MM.1S (cell line): ENCODE data around the gene WFIKKN2.

Experiments used
- DNase-seq: peaks from one replicate; pipeline ENCODE4 v3.0.0-alpha.2; 2015
- H2AFZ ChIP-seq: fragments of 300-600 bp; sonication (generic); 2 replicates; pipeline ENCODE4 v1.6.0; 2016; ENCODE audit warnings: antibody characterized with exemption, low read length
- H3F3A ChIP-seq: fragments of 300-600 bp; sonication (generic); 2 replicates; pipeline ENCODE4 v1.6.1; 2016; ENCODE audit warnings: mild to moderate bottlenecking, antibody characterized with exemption, low read length, moderate library complexity, mixed read lengths; ENCODE audit not compliant: insufficient read depth
- H3K27ac ChIP-seq: fragments of 300-600 bp; sonication (generic); 2 replicates; pipeline ENCODE4 v1.5.1; 2016; ENCODE audit warnings: mild to moderate bottlenecking, low read length
- H3K27me3 ChIP-seq: fragments of 300-600 bp; sonication (generic); replicated peaks from 2 replicates; pipeline ENCODE4 v1.6.0; 2016; ENCODE audit warnings: low read length; ENCODE audit not compliant: insufficient read depth
- H3K36me3 ChIP-seq: fragments of 300-600 bp; sonication (generic); replicated peaks from 2 replicates; pipeline ENCODE4 v1.6.1; 2016; ENCODE audit warnings: mild to moderate bottlenecking, low read length, mixed read lengths; ENCODE audit not compliant: insufficient read depth
- H3K4me1 ChIP-seq: fragments of 300-600 bp; sonication (generic); 2 replicates; pipeline ENCODE4 v1.6.1; 2016; ENCODE audit warnings: low read length, mixed read lengths
- H3K4me2 ChIP-seq: fragments of 300-600 bp; sonication (generic); 2 replicates; pipeline ENCODE4 v1.6.0; 2016; ENCODE audit warnings: low read depth, low read length
- H3K4me3 ChIP-seq: fragments of 300-600 bp; sonication (generic); 2 replicates; pipeline ENCODE4 v1.5.1; 2016; ENCODE audit warnings: low read length, mixed read lengths
- H3K79me2 ChIP-seq: fragments of 300-600 bp; sonication (generic); 2 replicates; pipeline ENCODE4 v1.6.1; 2016; ENCODE audit warnings: mixed run types, low read length, mixed read lengths
- H3K9ac ChIP-seq: fragments of 300-600 bp; sonication (generic); 2 replicates; pipeline ENCODE4 v1.6.1; 2016; ENCODE audit warnings: low read length, mixed read lengths
- H3K9me2 ChIP-seq: fragments of 300-600 bp; sonication (generic); replicated peaks from 2 replicates; pipeline ENCODE4 v1.6.1; 2016; ENCODE audit warnings: mild to moderate bottlenecking, low read length, mixed read lengths; ENCODE audit not compliant: insufficient read depth
- H3K9me3 ChIP-seq: fragments of 300-600 bp; sonication (generic); replicated peaks from 2 replicates; pipeline ENCODE4 v1.6.1; 2016; ENCODE audit warnings: mild to moderate bottlenecking, low read length, mixed read lengths; ENCODE audit not compliant: insufficient read depth
- H4K20me1 ChIP-seq: fragments of 300-600 bp; sonication (generic); 2 replicates; pipeline ENCODE4 v1.6.1; 2016; ENCODE audit warnings: mild to moderate bottlenecking, low read length, moderate library complexity, mixed read lengths; ENCODE audit not compliant: insufficient read depth
- CTCF ChIP-seq: fragments of 300-600 bp; sonication (generic); IDR thresholded peaks from 2 replicates; pipeline ENCODE4 v1.5.1; 2016; ENCODE audit warnings: antibody characterized with exemption, low read length, mixed read lengths
- EZH2 ChIP-seq: fragments of 300-600 bp; sonication (generic); optimal IDR thresholded peaks from 2 replicates; pipeline ENCODE3; 2017; ENCODE audit warnings: low read depth, mild to moderate bottlenecking, antibody characterized with exemption, low read length, mixed read lengths
- EZH2phosphoT487 ChIP-seq: fragments of 300-600 bp; sonication (generic); IDR thresholded peaks from 2 replicates; pipeline ENCODE4 v1.6.1; 2018; ENCODE audit warnings: antibody characterized with exemption, low read length

Gene WFIKKN2

GRCh38 chr17:50813583-50813982 lies 21.8 kb upstream of the WFIKKN2 start:
- TF ChIP-seq CTCF (no peak), EZH2phosphoT487 (no peak), EZH2 (no peak)
- no peaks in the 10 kb centered on the region for H3K9me2 ChIP-seq
- H3K9ac ChIP-seq = no peak overlapping the region
- H3K27me3 ChIP-seq = no peaks in the 10 kb centered on the region
- H3K9me3 ChIP-seq = no peaks in the 10 kb centered on the region
- no peak overlapping the region for H3K4me2 ChIP-seq
- no peaks in the 10 kb centered on the region for H3F3A ChIP-seq
- DNase-seq = no peak
- H3K27ac ChIP-seq = no peak overlapping the region
- H3K4me1 ChIP-seq = no peaks in the 10 kb centered on the region
- H2AFZ ChIP-seq = no peak overlapping the region
- H3K79me2 ChIP-seq = no peaks in the 10 kb centered on the region
- H3K36me3 ChIP-seq = no peaks in the 10 kb centered on the region
- no peak overlapping the region for H3K4me3 ChIP-seq
- no peaks in the 10 kb centered on the region for H4K20me1 ChIP-seq

- DNase-seq = no peak
- Histone ChIP-seq H3K79me2 (no peaks in the 10 kb centered on the region), H3K4me2 (no peak overlapping the region), H3K27me3 (no peaks in the 10 kb centered on the region), H3K27ac (no peak overlapping the region), H4K20me1 (no peaks in the 10 kb centered on the region), H3K36me3 (no peaks in the 10 kb centered on the region), H3F3A (no peaks in the 10 kb centered on the region), H3K9me3 (no peaks in the 10 kb centered on the region), H3K9ac (no peak overlapping the region), H2AFZ (no peak overlapping the region), H3K9me2 (no peaks in the 10 kb centered on the region), H3K4me3 (no peak overlapping the region), H3K4me1 (peaks cover 11% of the 10 kb centered on the region)
- TF ChIP-seq EZH2 (no peak), EZH2phosphoT487 (no peak), CTCF (no peak)
Measured at GRCh38 chr17:50815400-50815799, 20.0 kb upstream of the WFIKKN2 start.

GRCh38 chr17:50816271-50816670 lies 19.1 kb upstream of the WFIKKN2 start:
- Histone ChIP-seq H3K9me2 (no peaks in the 10 kb centered on the region), H3K79me2 (no peaks in the 10 kb centered on the region), H2AFZ (no peak overlapping the region), H3K27me3 (no peaks in the 10 kb centered on the region), H3K9ac (no peak overlapping the region), H3K4me1 (peaks cover 11% of the 10 kb centered on the region), H4K20me1 (no peaks in the 10 kb centered on the region), H3K27ac (no peak overlapping the region), H3K4me3 (no peak overlapping the region), H3K9me3 (no peaks in the 10 kb centered on the region), H3K36me3 (no peaks in the 10 kb centered on the region), H3K4me2 (no peak overlapping the region), H3F3A (no peaks in the 10 kb centered on the region)
- DNase-seq = no peak
- TF ChIP-seq CTCF = no peak
- TF ChIP-seq EZH2 = no peak
- TF ChIP-seq EZH2phosphoT487 = no peak
